ENCODE measurements around the gene DYRK1A.
A peak's percentile ranks its signal among the peaks of the same experiment; 100 is the strongest.

Gene DYRK1A

GRCh38 chr21:37368541-37369279 is 2.1 kb downstream of the DYRK1A start:
- H3K9ac ChIP-seq: peak overlapping the region; percentile 100
- H3K4me3 ChIP-seq: peak overlapping the region; percentile 92 to 100 (median 99)
- TF ChIP-seq Cebpa-rat (IDR thresholded peaks at IDR 0.05): no peak
- H3K4me2 ChIP-seq: peak overlapping the region; percentile 85 to 95 (median 88)
- peaks cover 0 to 11% (median 0%) of the 10 kb centered on the region in 11 experiments; a peak in 3 of 22 replicates for H3K36me3 ChIP-seq
- peaks cover 19 to 65% (median 61%) of the 10 kb centered on the region in 11 experiments; a peak in 21 of 22 replicates for H4K20me1 ChIP-seq
- H3K4me1 ChIP-seq: peaks cover 37 to 61% (median 50%) of the 10 kb centered on the region in 10 experiments
- H3K9me3 ChIP-seq (replicated peaks in 1 of 11): 0 out of 22 replicates have a peak, but pooled peaks cover 0 to 8% (median 0%) of the 10 kb centered on the region in 11 experiments
- H3K27ac ChIP-seq: peak overlapping the region; percentile 100
- H3K27me3 ChIP-seq: no peaks in the 10 kb centered on the region

DNA sequence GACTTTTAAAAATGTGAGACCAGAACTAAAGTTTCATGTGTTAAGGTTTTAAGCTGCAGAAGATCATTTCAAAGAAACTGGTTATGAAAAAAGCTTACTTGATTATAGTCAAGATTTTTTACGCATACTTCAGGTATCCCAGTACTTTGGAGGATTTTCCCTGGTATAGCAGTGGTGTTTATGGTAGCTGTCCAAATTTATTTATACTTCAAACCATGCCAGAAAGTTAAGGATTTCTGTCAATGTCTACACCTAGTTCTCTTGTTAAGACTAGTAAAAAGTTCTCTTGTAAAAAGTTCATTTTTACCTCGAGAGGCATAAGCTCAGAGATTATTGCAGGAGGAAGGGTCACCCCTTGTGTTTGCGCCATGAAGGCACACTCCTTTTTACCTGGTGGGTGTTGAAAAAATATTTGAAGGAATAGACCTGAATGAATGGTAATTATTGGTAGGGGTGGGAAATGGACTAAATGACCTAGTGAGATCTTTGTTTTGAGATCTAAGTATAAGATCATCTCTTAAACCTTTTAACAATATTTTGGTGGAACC is 2.8 kb downstream of the DYRK1A start:
- H3K36me3 ChIP-seq: peaks cover 0 to 11% (median 0%) of the 10 kb centered on the region in 11 experiments; a peak in 4 of 22 replicates
- peaks cover 25 to 72% (median 67%) of the 10 kb centered on the region in 11 experiments; a peak in 21 of 22 replicates for H4K20me1 ChIP-seq
- H3K4me1 ChIP-seq: peaks cover 42 to 68% (median 56%) of the 10 kb centered on the region in 10 experiments
- H3K9me3 ChIP-seq (replicated peaks in 1 of 11): peaks cover 0 to 10% (median 0%) of the 10 kb centered on the region in 11 experiments; a peak in 1 of 22 replicates
- H3K27ac ChIP-seq: peak overlapping the region; percentile 100; a peak in 21 of 22 replicates
- H3K4me3 ChIP-seq: peak overlapping the region; percentile 92 to 100 (median 99)
- peak overlapping the region; percentile 100 for H3K9ac ChIP-seq
- H3K4me2 ChIP-seq: peak overlapping the region; percentile 79 to 95 (median 88)
- H3K27me3 ChIP-seq: no peaks in the 10 kb centered on the region
- no peak for TF ChIP-seq Cebpa-rat (IDR thresholded peaks at IDR 0.05)

DNA sequence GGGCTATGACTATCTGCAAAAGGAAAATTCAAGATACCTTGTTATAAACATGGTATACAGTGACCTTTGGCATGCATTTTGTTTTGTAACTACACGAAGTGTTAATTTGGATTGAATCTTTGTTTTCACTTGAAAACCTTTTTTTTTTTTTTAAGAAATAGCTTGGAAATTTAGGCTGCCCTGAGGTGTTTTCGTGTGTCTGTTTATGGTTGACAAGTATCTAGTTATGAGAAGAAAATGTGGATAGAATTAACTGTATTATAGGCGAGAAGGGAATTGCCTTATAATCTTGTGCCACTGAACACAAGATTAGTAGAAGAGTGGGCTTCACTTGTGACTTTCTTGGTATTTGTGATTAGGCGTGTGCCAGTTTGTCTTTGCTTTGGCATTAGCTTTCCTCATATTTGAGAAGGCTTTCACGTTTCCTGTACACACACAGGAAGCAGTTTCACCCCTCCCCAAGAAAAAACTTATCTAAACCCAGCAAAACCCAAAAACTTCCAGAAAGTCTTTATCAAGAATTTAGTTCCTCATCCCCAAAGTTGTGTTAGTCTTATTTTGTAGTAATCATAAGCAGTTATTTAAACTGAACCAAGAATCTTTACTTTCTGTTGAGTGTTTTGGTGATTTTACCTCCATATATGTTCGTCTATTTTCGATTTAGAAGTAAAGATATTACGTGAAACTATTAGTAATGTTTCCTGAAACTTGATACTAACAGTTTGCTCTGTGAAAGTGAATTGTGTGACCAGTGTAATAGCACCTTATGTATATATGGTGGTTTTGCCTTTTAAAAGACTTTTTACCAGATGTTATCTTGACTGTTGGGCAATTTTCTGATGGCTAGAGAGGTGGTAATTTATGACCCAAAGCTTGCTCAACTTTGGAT is 3.8 kb downstream of the DYRK1A start:
- H3K9me3 ChIP-seq (replicated peaks in 1 of 11): peaks cover 0 to 15% (median 0%) of the 10 kb centered on the region in 11 experiments; a peak in 1 of 22 replicates
- no peaks in the 10 kb centered on the region for H3K27me3 ChIP-seq
- no peak for TF ChIP-seq Cebpa-rat (IDR thresholded peaks at IDR 0.05)
- H3K9ac ChIP-seq: peak overlapping the region; percentile 100
- H3K27ac ChIP-seq: peak overlapping the region; percentile 100; a peak in 21 of 22 replicates
- peak overlapping the region; percentile 92 to 100 (median 99); a peak in 17 of 20 replicates for H3K4me3 ChIP-seq
- peak overlapping the region; percentile 79 to 95 (median 88) for H3K4me2 ChIP-seq
- peaks cover 0 to 14% (median under 1%) of the 10 kb centered on the region in 11 experiments; a peak in 7 of 22 replicates for H3K36me3 ChIP-seq
- peaks cover 40 to 70% (median 58%) of the 10 kb centered on the region in 10 experiments for H3K4me1 ChIP-seq
- peaks cover 35 to 82% (median 77%) of the 10 kb centered on the region in 11 experiments for H4K20me1 ChIP-seq

DNA sequence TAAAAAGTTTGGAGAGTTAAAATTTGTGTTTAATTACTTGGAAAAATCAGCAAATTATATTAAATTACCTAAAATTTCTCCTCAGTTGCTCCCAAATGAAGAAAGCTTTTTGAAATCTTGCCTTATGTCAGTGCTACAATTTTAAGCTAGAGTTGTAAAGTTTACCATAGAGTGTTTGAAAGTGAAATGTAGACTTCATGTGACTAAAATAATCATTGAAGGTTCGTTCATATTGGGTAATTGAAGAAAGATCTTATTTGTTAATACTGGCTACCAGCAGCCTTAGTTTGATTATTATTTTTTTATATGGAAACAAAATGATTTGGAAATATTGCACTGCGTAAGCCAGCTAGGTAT is 4.4 kb downstream of the DYRK1A start:
- Histone ChIP-seq H3K4me3 (peak overlapping the region in 6 of 10 experiments; percentile 92 to 100 (median 99); a peak in 9 of 20 replicates), H3K27ac (peak overlapping the region; percentile 21 to 100 (median 100); a peak in 19 of 22 replicates), H3K9ac (peak overlapping the region in 9 of 11 experiments; percentile 100; a peak in 13 of 22 replicates), H3K27me3 (no peaks in the 10 kb centered on the region), H4K20me1 (peaks cover 41 to 88% (median 84%) of the 10 kb centered on the region in 11 experiments), H3K36me3 (peaks cover 0 to 20% (median 6%) of the 10 kb centered on the region in 11 experiments; a peak in 14 of 22 replicates), H3K4me1 (peaks cover 38 to 74% (median 61%) of the 10 kb centered on the region in 10 experiments), H3K9me3 (replicated peaks in 1 of 11) (peaks cover 0 to 19% (median 0%) of the 10 kb centered on the region in 11 experiments; a peak in 2 of 22 replicates), H3K4me2 (peak overlapping the region; percentile 79 to 95 (median 88); a peak in 20 of 22 replicates)
- TF ChIP-seq Cebpa-rat (IDR thresholded peaks at IDR 0.05): no peak

DNA sequence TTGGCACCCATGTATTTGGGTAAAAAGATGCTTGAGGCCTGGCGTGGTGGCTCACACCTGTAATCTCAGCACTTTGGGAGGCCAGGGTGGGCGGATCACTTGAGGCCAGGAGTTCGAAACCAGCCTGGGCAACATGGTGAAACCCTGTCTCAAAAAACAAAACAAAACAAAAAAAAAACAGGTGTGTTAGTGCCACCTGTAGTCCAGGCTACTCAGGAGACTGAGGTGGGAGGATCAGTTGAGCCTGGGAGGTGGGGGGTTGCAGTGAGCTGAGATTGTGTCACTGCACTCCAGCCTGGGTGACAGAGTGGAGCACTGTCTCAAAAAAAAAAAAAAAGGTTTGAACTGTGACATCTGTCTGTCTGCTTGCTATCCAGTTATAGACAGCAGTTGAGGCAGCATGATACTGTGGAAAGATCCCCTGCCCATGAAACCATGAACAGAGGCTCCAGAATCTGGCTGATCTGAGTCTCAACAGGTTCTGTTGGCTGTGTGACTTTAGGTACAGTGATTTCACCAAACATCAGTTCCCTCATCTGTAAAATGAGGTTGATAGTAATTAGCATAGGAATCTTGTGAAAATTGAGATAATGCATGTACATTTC is 5.7 kb downstream of the DYRK1A start:
- Histone ChIP-seq H3K4me3 (no peak overlapping the region), H3K36me3 (peaks cover 0 to 31% (median 16%) of the 10 kb centered on the region in 11 experiments; a peak in 17 of 22 replicates), H3K4me1 (peaks cover 38 to 79% (median 61%) of the 10 kb centered on the region in 10 experiments)

DNA sequence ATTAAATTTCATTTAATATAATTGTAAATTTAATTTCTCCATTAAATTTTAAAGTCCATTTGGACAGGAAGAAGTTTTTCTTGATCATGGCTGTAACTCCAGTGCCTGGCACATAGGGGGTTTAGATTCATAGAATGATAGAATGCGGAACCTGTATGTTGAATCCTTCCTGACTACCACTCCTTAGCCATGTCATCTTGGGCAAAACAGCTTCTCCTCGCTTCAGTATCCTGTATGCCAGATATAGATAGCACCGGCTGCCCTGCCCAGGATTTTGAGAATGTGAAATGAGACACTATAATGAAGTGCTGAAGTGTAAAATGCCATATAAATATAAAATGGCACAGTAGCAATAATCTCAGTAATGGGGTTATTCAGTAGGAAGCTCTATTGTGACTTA is 6.4 kb downstream of the DYRK1A start:
- H3K9ac ChIP-seq: no peak overlapping the region
- H3K9me3 ChIP-seq (replicated peaks in 1 of 11): peaks cover 0 to 33% (median 0%) of the 10 kb centered on the region in 11 experiments; a peak in 6 of 22 replicates
- H4K20me1 ChIP-seq: peaks cover 60 to 100% (median 100%) of the 10 kb centered on the region in 11 experiments
- peak overlapping the region in 5 of 11 experiments; percentile 12 to 88 (median 54); a peak in 8 of 22 replicates for H3K4me2 ChIP-seq
- no peaks in the 10 kb centered on the region for H3K27me3 ChIP-seq
- H3K4me3 ChIP-seq: no peak overlapping the region
- H3K36me3 ChIP-seq: peaks cover 0 to 37% (median 18%) of the 10 kb centered on the region in 11 experiments; a peak in 17 of 22 replicates
- H3K27ac ChIP-seq: peak overlapping the region in 1 of 11 experiments; percentile 2; a peak in 1 of 22 replicates
- H3K4me1 ChIP-seq: peaks cover 38 to 85% (median 61%) of the 10 kb centered on the region in 10 experiments
- no peak for TF ChIP-seq Cebpa-rat (IDR thresholded peaks at IDR 0.05)

More for the DNA sequence above, 5.7 kb downstream of the DYRK1A start:
- Histone ChIP-seq H3K27ac (no peak overlapping the region), H3K9me3 (replicated peaks in 1 of 11) (peaks cover 0 to 28% (median 0%) of the 10 kb centered on the region in 11 experiments; a peak in 4 of 22 replicates), H4K20me1 (peaks cover 53 to 100% (median 96%) of the 10 kb centered on the region in 11 experiments), H3K27me3 (no peaks in the 10 kb centered on the region), H3K4me2 (peak overlapping the region in 9 of 11 experiments; percentile 1 to 88 (median 11); a peak in 12 of 22 replicates), H3K9ac (no peak overlapping the region)
- TF ChIP-seq Cebpa-rat (IDR thresholded peaks at IDR 0.05): no peak

DNA sequence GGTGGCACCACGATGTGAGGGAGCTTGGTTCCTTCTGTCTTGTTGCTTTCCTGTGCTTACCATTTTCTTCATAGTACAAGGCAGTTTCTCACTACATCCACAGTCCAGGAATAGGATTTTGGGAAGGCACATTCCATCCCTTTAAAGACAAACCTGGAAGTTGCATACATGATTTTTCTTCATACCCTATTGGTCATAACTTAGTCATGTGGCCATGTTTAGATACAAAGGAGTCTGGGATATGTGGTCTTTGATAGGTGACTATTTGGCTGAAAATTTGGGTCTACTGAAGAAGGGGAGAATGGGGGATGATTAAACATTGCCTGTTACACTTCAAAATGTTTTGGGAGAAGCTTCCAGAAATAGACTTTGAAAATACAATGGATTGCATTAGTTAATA is 7.0 kb downstream of the DYRK1A start:
- H3K27ac ChIP-seq: peak overlapping the region in 1 of 11 experiments; percentile 2; a peak in 2 of 22 replicates
- peaks cover 39 to 90% (median 60%) of the 10 kb centered on the region in 10 experiments for H3K4me1 ChIP-seq
- peak overlapping the region in 7 of 11 experiments; percentile 11 to 88 (median 48); a peak in 7 of 22 replicates for H3K4me2 ChIP-seq
- H3K9me3 ChIP-seq (replicated peaks in 1 of 11): peaks cover 0 to 33% (median 0%) of the 10 kb centered on the region in 11 experiments; a peak in 7 of 22 replicates
- TF ChIP-seq Cebpa-rat (IDR thresholded peaks at IDR 0.05): no peak
- no peak overlapping the region; a peak in 1 of 20 replicates for H3K4me3 ChIP-seq
- no peaks in the 10 kb centered on the region for H3K27me3 ChIP-seq
- H3K9ac ChIP-seq: no peak overlapping the region
- peaks cover 0 to 37% (median 22%) of the 10 kb centered on the region in 11 experiments; a peak in 17 of 22 replicates for H3K36me3 ChIP-seq
- H4K20me1 ChIP-seq: peaks cover 66 to 100% (median 100%) of the 10 kb centered on the region in 11 experiments
